DND-41 (cell line): Measurements from ENCODE around the gene TNS3.

Source experiments
- ATAC-seq: fragments of 200-7000 bp; cut with Tn5 transposase; 3 replicates; pipeline ENCODE4 v1.9.1; 2021; ENCODE audit warnings: low read depth; ENCODE audit not compliant: insufficient read depth
- DNase-seq: peaks from one replicate; pipeline ENCODE4 v3.0.0-alpha.2; 2020
- H2AFZ ChIP-seq: 2 replicates; pipeline ENCODE4 v1.6.0; 2012; ENCODE audit warnings: low read depth, low read length
- H3K27ac ChIP-seq: 2 replicates; pipeline ENCODE4 v1.5.1; 2012; ENCODE audit warnings: low read length, inconsistent platforms
- H3K27me3 ChIP-seq: fragments of 200-600 bp; sonication (generic); 2 replicates; pipeline ENCODE4 v1.6.0; 2012; ENCODE audit warnings: low read length, mild to moderate bottlenecking, inconsistent platforms; ENCODE audit not compliant: insufficient read depth, poor library complexity
- H3K36me3 ChIP-seq: 2 replicates; pipeline ENCODE4 v1.5.1; 2012; ENCODE audit warnings: low read length, inconsistent platforms; ENCODE audit not compliant: insufficient read depth
- H3K4me1 ChIP-seq: 2 replicates; pipeline ENCODE4 v1.5.1; 2012; ENCODE audit warnings: mild to moderate bottlenecking, low read length; ENCODE audit not compliant: insufficient read depth
- H3K4me2 ChIP-seq: 2 replicates; pipeline ENCODE4 v1.6.0; 2012; ENCODE audit warnings: mild to moderate bottlenecking, moderate library complexity, low read length, inconsistent platforms; ENCODE audit not compliant: insufficient read depth
- H3K4me3 ChIP-seq, 2 experiments: fragments of 200-600 bp in 1 of 2; shearing (Covaris generic) in 1 of 2; 2 replicates each; pipeline ENCODE4 v1.5.1; 2012 to 2016; ENCODE audit warnings: inconsistent platforms in 2 of 2, low read length in 2 of 2, mild to moderate bottlenecking in 2 of 2, low read depth in 1 of 2, moderate library complexity in 1 of 2
- H3K79me2 ChIP-seq: 2 replicates; pipeline ENCODE4 v1.6.0; 2012; ENCODE audit warnings: low read length, inconsistent platforms; ENCODE audit not compliant: insufficient read depth
- H3K9ac ChIP-seq: 2 replicates; pipeline ENCODE4 v1.6.0; 2012; ENCODE audit warnings: low read depth, mild to moderate bottlenecking, inconsistent platforms, low read length, moderate library complexity
- H3K9me3 ChIP-seq: 2 replicates; pipeline ENCODE4 v1.5.1; 2012; ENCODE audit warnings: low read length, moderate library complexity, mild to moderate bottlenecking, inconsistent platforms; ENCODE audit not compliant: insufficient read depth, severe bottlenecking
- H4K20me1 ChIP-seq: 2 replicates; pipeline ENCODE4 v1.6.0; 2012; ENCODE audit warnings: low read length; ENCODE audit not compliant: insufficient read depth
- CTCF ChIP-seq: IDR thresholded peaks from 2 replicates; pipeline ENCODE4 v1.5.1; 2012; ENCODE audit warnings: borderline replicate concordance, low read length, moderate library complexity, mild to moderate bottlenecking; ENCODE audit not compliant: poor library complexity, severe bottlenecking; ENCODE audit errors: extremely low read depth
- EZH2 ChIP-seq: IDR thresholded peaks from 3 replicates; pipeline ENCODE4 v1.6.1; 2012; ENCODE audit warnings: borderline replicate concordance, low read depth, mild to moderate bottlenecking, moderate library complexity, low read length, inconsistent platforms; ENCODE audit not compliant: severe bottlenecking

Gene TNS3

GRCh38 chr7:47490501-47491265 lies 91.2 kb downstream of the TNS3 start:
- Histone ChIP-seq H3K79me2 (no peaks in the 10 kb centered on the region), H3K4me1 (no peaks in the 10 kb centered on the region), H2AFZ (no peak overlapping the region), H3K27ac (no peak overlapping the region), H3K9ac (no peak overlapping the region), H4K20me1 (no peaks in the 10 kb centered on the region), H3K27me3 (no peaks in the 10 kb centered on the region), H3K4me2 (no peak overlapping the region), H3K9me3 (no peaks in the 10 kb centered on the region), H3K36me3 (no peaks in the 10 kb centered on the region), H3K4me3 (no peak overlapping the region)
- no peak for ATAC-seq
- TF ChIP-seq CTCF (no peak), EZH2 (no peak)
- no peak for DNase-seq

GRCh38 chr7:47489624-47490023 lies 92.3 kb downstream of the TNS3 start:
- TF ChIP-seq CTCF (no peak), EZH2 (no peak)
- no peak overlapping the region for H2AFZ ChIP-seq
- H3K79me2 ChIP-seq: no peaks in the 10 kb centered on the region
- no peak overlapping the region for H3K4me3 ChIP-seq
- ATAC-seq: no peak
- DNase-seq: no peak
- no peaks in the 10 kb centered on the region for H3K4me1 ChIP-seq
- no peak overlapping the region for H3K9ac ChIP-seq
- no peak overlapping the region for H3K4me2 ChIP-seq
- no peaks in the 10 kb centered on the region for H3K27me3 ChIP-seq
- H4K20me1 ChIP-seq: no peaks in the 10 kb centered on the region
- H3K36me3 ChIP-seq: no peaks in the 10 kb centered on the region
- no peaks in the 10 kb centered on the region for H3K9me3 ChIP-seq
- H3K27ac ChIP-seq: no peak overlapping the region

GRCh38 chr7:47488969-47489342 lies 93.0 kb downstream of the TNS3 start:
- no peak for TF ChIP-seq EZH2
- no peak for TF ChIP-seq CTCF
- Histone ChIP-seq H3K27ac (no peak overlapping the region), H3K4me3 (no peak overlapping the region), H3K4me2 (no peak overlapping the region), H2AFZ (no peak overlapping the region), H3K9me3 (no peaks in the 10 kb centered on the region), H3K36me3 (no peaks in the 10 kb centered on the region), H4K20me1 (no peaks in the 10 kb centered on the region), H3K27me3 (no peaks in the 10 kb centered on the region), H3K79me2 (no peaks in the 10 kb centered on the region), H3K9ac (no peak overlapping the region), H3K4me1 (no peaks in the 10 kb centered on the region)
- no peak for DNase-seq
- ATAC-seq: no peak
